Activated naive CD4-positive, alpha-beta T cell treated with anti-CD3 and anti-CD28 coated beads, Interleukin-2, amount 10 ng/mL, durations not matched to agents 5 hours and 36 hours (primary cell): ENCODE results near the gene PSMA4. TPM values are rescaled to one million over a fixed set of nuclear protein-coding genes. Genes with fewer than 3 reads are reported as not detected.

ENCODE experiments used
- total RNA-seq, 2 experiments: library from RNA; stranded (reverse); gene quantifications; one replicate each; pipeline ENCODE4 v1.2.3, GENCODE V29; 2021

Gene PSMA4
- total RNA-seq: 100 to 1,000 TPM; 200 to 217 TPM

GRCh38 chr15:78540141-78540870 is at the start of gene PSMA4:
Gene PSMA4 (plus strand): TSS chr15:78540444. CDS start chr15:78541928, 1,484 bp downstream.

GRCh38 chr15:78506971-78507830 is 33.0 kb upstream of the PSMA4 start, which contains the start of gene HYKK:
Gene HYKK (plus strand): TSS chr15:78507577. CDS start chr15:78513089, 5,512 bp downstream.

GRCh38 chr15:78565097-78565950 is 25.1 kb downstream of the PSMA4 start, which contains the start of gene CHRNA5:
Gene CHRNA5 (plus strand): TSS chr15:78565520. CDS start chr15:78565720, 200 bp downstream.

Other genes starting within 250 kb of the PSMA4 start
- 10 to 100 TPM; 39.4 to 42.4 TPM for gene SKIC8, start 240.8 kb upstream of the PSMA4 start, total RNA-seq
- gene CRABP1, start 200.1 kb upstream of the PSMA4 start, total RNA-seq: not detected
- 10 to 100 TPM; 51.3 to 58.8 TPM for gene IREB2, start 102.2 kb upstream of the PSMA4 start, total RNA-seq
- gene HYKK, start 32.9 kb upstream of the PSMA4 start, total RNA-seq: 1 to 10 TPM; 3.8 to 4.0 TPM
- 1 to 10 TPM; 1.4 to 1.6 TPM for gene CHRNA5, start 25.1 kb downstream of the PSMA4 start, total RNA-seq
- not detected for gene CHRNA3, start 80.6 kb downstream of the PSMA4 start, total RNA-seq
- gene CHRNB4, start 100.8 kb downstream of the PSMA4 start, total RNA-seq: not detected